ENCODE results near the gene CDH6. TPM values are rescaled to one million over a fixed set of nuclear protein-coding genes. Genes with fewer than 3 reads are reported as not detected.

The CDH6 gene
- total RNA-seq, 1 donor from 2014 or later = 178 TPM

DNA sequence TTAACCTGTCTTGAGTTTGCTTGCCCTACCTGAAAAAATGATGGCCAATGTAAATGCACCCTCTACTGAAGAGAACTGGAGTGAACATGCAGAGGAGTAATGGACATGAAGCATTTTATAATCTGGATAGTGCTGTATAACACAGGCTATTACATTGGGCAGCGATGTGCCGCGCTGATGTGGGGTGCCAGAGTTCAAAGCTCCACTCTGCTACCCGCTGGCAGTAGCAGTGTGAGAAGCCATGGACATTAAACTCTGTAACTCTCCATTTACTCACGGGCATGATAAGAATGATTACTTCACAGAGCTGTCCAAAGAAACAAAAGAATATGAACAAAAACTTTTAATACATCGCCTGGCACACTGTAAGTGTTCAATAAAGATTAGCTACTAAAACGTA is 7.5 kb upstream of the CDH6 start:
- no peak for DNase-seq
- Mint-ChIP-seq H3K4me1 (ENCODE audit: low read depth, unreplicated experiment) (peaks cover 26% of the 10 kb centered on the region), H3K36me3 (ENCODE audit: unreplicated experiment) (no peaks in the 10 kb centered on the region), H3K4me3 (ENCODE audit: unreplicated experiment) (no peak overlapping the region), H3K9me3 (ENCODE audit: unreplicated experiment) (no peaks in the 10 kb centered on the region), H3K27me3 (ENCODE audit: unreplicated experiment) (peaks cover 2% of the 10 kb centered on the region), H3K27ac (ENCODE audit: unreplicated experiment) (no peak overlapping the region)
- TF ChIP-seq, protein P1, sequence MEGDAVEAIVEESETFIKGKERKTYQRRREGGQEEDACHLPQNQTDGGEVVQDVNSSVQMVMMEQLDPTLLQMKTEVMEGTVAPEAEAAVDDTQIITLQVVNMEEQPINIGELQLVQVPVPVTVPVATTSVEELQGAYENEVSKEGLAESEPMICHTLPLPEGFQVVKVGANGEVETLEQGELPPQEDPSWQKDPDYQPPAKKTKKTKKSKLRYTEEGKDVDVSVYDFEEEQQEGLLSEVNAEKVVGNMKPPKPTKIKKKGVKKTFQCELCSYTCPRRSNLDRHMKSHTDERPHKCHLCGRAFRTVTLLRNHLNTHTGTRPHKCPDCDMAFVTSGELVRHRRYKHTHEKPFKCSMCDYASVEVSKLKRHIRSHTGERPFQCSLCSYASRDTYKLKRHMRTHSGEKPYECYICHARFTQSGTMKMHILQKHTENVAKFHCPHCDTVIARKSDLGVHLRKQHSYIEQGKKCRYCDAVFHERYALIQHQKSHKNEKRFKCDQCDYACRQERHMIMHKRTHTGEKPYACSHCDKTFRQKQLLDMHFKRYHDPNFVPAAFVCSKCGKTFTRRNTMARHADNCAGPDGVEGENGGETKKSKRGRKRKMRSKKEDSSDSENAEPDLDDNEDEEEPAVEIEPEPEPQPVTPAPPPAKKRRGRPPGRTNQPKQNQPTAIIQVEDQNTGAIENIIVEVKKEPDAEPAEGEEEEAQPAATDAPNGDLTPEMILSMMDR (IDR thresholded peaks at IDR 0.05; ENCODE audit: partially characterized antibody, unreplicated experiment) = no peak

DNA sequence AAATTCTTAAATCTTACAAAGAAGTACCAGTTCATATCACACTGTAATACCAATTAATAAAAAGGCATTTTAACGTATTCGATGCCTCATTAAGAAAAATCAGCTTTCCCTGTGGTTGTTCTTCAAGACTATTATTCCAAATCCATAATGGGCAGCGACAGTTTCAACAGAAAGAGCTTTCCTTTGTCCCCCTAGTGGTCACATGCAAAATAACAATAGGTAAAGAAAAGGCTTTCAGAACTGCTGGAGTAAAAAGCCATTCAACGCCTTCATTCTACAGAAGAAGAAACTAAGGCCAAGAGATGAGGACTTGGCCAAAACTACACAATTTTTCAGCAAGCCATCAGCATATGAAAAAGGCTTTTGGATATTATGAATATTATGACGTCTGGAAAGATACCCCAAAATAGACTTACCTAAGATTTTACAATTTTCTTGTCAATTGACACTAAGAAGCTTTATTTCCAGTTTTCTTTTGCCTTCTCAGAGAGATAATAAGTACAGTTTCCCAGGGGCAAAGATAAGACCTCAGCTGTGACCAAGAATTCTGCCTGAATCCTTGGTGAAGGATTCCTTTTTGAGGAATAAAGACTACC is 6.7 kb upstream of the CDH6 start:
- H3K9me3 Mint-ChIP-seq (ENCODE audit: unreplicated experiment) = no peaks in the 10 kb centered on the region
- no peaks in the 10 kb centered on the region for H3K36me3 Mint-ChIP-seq (ENCODE audit: unreplicated experiment)
- H3K27ac Mint-ChIP-seq (ENCODE audit: unreplicated experiment) = no peak overlapping the region
- TF ChIP-seq, protein P1 (IDR thresholded peaks at IDR 0.05; ENCODE audit: partially characterized antibody, unreplicated experiment) = peak; percentile 96
- peaks cover 2% of the 10 kb centered on the region for H3K27me3 Mint-ChIP-seq (ENCODE audit: unreplicated experiment)
- peaks cover 18% of the 10 kb centered on the region for H3K4me1 Mint-ChIP-seq (ENCODE audit: low read depth, unreplicated experiment)
- no peak for DNase-seq
- H3K4me3 Mint-ChIP-seq (ENCODE audit: unreplicated experiment) = no peak overlapping the region

DNA sequence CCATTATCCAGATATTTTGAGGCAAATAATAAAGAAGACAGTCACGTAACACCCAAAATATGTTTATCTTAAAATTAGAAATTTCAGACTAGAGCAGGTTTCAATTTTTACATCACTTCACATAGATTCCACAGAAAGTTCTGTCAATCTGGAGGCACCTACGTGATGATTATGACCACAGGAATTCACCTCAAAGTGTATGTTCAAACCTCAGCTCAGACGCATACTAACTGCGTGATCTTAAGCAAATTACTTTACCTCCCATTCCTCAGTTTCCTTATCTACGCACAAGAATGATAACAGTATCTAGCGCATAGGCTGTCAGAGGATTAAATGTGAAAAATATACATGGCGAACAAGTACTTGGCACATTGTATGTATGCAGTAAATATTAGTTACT is 5.9 kb upstream of the CDH6 start:
- peaks cover 4% of the 10 kb centered on the region for H3K27me3 Mint-ChIP-seq (ENCODE audit: unreplicated experiment)
- DNase-seq = no peak
- peaks cover 2% of the 10 kb centered on the region for H3K9me3 Mint-ChIP-seq (ENCODE audit: unreplicated experiment)
- H3K4me3 Mint-ChIP-seq (ENCODE audit: unreplicated experiment) = no peak overlapping the region
- H3K4me1 Mint-ChIP-seq (ENCODE audit: low read depth, unreplicated experiment) = peaks cover 20% of the 10 kb centered on the region
- TF ChIP-seq, protein P1 (IDR thresholded peaks at IDR 0.05; ENCODE audit: partially characterized antibody, unreplicated experiment) = no peak
- H3K36me3 Mint-ChIP-seq (ENCODE audit: unreplicated experiment) = no peaks in the 10 kb centered on the region
- H3K27ac Mint-ChIP-seq (ENCODE audit: unreplicated experiment) = no peak overlapping the region

DNA sequence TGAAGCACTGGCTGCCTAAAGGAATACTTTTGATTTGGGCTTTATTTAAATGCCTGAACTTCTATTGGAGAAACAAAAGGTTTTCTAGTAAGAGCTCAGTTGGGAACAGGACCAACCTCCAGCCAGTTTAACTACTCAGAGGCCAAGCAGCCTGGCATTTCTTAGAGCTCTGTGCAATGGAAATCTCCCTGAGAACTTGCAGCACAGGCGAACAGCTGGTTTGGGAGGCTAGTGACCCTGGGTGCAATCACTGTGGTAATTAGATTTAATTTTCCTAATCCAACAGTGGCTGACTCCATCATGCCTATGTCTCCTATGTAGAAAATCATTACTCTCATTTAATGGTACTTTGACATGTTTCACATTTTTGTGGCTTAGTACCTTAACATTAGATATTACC is 1.0 kb upstream of the CDH6 start:
- peak overlapping the region; percentile 86 for H3K27ac Mint-ChIP-seq (ENCODE audit: unreplicated experiment)
- no peak for DNase-seq
- H3K4me3 Mint-ChIP-seq (ENCODE audit: unreplicated experiment) = peak overlapping the region; percentile 94
- no peaks in the 10 kb centered on the region for H3K36me3 Mint-ChIP-seq (ENCODE audit: unreplicated experiment)
- TF ChIP-seq, protein P1 (IDR thresholded peaks at IDR 0.05; ENCODE audit: partially characterized antibody, unreplicated experiment) = no peak
- H3K9me3 Mint-ChIP-seq (ENCODE audit: unreplicated experiment) = peaks cover 14% of the 10 kb centered on the region
- peaks cover 23% of the 10 kb centered on the region for H3K4me1 Mint-ChIP-seq (ENCODE audit: low read depth, unreplicated experiment)
- H3K27me3 Mint-ChIP-seq (ENCODE audit: unreplicated experiment) = peaks cover 10% of the 10 kb centered on the region

DNA sequence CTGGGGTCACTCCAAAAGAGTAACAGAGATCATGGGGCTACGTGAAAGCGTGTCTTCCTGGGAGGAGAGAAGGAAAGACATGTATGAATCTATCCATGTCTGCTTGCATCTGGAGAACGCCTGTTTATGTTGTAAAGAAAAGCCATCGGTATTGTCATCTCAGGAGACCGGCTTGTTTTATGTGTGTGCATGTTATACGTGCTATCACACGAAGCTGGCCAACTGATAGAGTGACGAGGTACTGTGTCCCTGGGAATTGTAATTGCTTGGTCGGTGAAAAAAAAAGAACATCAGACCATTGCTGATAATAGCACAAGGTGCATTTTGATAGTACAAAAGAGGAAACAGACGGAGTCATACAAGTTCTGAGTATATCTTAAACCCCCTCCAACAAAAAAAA is 370 bp upstream of the CDH6 start:
- H3K27me3 Mint-ChIP-seq (ENCODE audit: unreplicated experiment) = peaks cover 10% of the 10 kb centered on the region
- peaks cover 23% of the 10 kb centered on the region for H3K4me1 Mint-ChIP-seq (ENCODE audit: low read depth, unreplicated experiment)
- TF ChIP-seq, protein P1 (IDR thresholded peaks at IDR 0.05; ENCODE audit: partially characterized antibody, unreplicated experiment) = no peak

More for the DNA sequence above, 370 bp upstream of the CDH6 start:
- Mint-ChIP-seq H3K9me3 (ENCODE audit: unreplicated experiment) (peaks cover 14% of the 10 kb centered on the region), H3K36me3 (ENCODE audit: unreplicated experiment) (no peaks in the 10 kb centered on the region), H3K27ac (ENCODE audit: unreplicated experiment) (peak overlapping the region; percentile 86), H3K4me3 (ENCODE audit: unreplicated experiment) (peak overlapping the region; percentile 94)
- DNase-seq = no peak
